CD4-positive, alpha-beta T cell (primary cell): Measurements from ENCODE around the gene GLB1L2. TPM values are rescaled to one million over a fixed set of nuclear protein-coding genes. Genes with fewer than 3 reads are reported as not detected.

Experiments
- ATAC-seq: fragments of 200-7000 bp; cut with Tn5 transposase; one replicate; pipeline ENCODE4 v1.10.0; 2022; ENCODE audit warnings: mild to moderate bottlenecking; ENCODE audit not compliant: poor library complexity
- CTCF ChIA-PET: fragments of 350-600 bp; sonication (Branson Sonifier 250); formaldehyde crosslinking; loops from one replicate; lab custom pipeline; 2021; ENCODE audit warnings: antibody characterized with exemption, inconsistent platforms; lab: Charles Lee
- POLR2A ChIA-PET: fragments of 350-600 bp; sonication (Branson Sonifier 250); formaldehyde crosslinking; loops from one replicate; lab custom pipeline; 2021; ENCODE audit warnings: antibody characterized with exemption, inconsistent platforms; lab: Charles Lee
- DNase-seq, 14 experiments: peaks; one replicate each; pipeline ENCODE4 v3.0.0-alpha.2; 2013 to 2020; ENCODE audit warnings: mixed read lengths in 2 of 14
- H3K27ac ChIP-seq, 2 donors: one replicate each; pipeline versions ENCODE4 v1.5.1 to v1.7.0; 2013; ENCODE audit warnings: low read length in 2 of 2, low read depth in 1 of 2, mild to moderate bottlenecking in 1 of 2
- H3K27me3 ChIP-seq, 2 experiments: 1 replicate in 1 of 2; 2 replicates in 1 of 2; pipeline versions ENCODE4 v1.6.1 to v1.7.0; 2013; ENCODE audit warnings: low read length in 2 of 2, control low read depth in 1 of 2, mild to moderate bottlenecking in 1 of 2, moderate library complexity in 1 of 2; ENCODE audit not compliant: insufficient read depth in 2 of 2, control insufficient read depth in 1 of 2
- H3K36me3 ChIP-seq: one replicate; pipeline ENCODE4 v1.6.1; 2013; ENCODE audit warnings: low read length, control low read depth; ENCODE audit not compliant: insufficient read depth
- H3K4me1 ChIP-seq: one replicate; pipeline ENCODE4 v1.6.1; 2013; ENCODE audit warnings: low read length, control low read depth; ENCODE audit not compliant: insufficient read depth
- H3K4me3 ChIP-seq: one replicate; pipeline ENCODE4 v1.5.1; 2013; ENCODE audit warnings: mild to moderate bottlenecking, low read length, moderate library complexity
- H3K9me3 ChIP-seq, 2 experiments: 1 replicate in 1 of 2; 2 replicates in 1 of 2; pipeline versions ENCODE4 v1.6.1 to v1.7.0; 2013; ENCODE audit warnings: low read length in 2 of 2, mild to moderate bottlenecking in 2 of 2, control low read depth in 1 of 2, moderate library complexity in 1 of 2; ENCODE audit not compliant: control insufficient read depth in 1 of 2, insufficient read depth in 1 of 2
- H3K27ac Mint-ChIP-seq: one replicate; pipeline ENCODE4 v1.8.0; 2020; ENCODE audit warnings: mixed read lengths
- H3K27me3 Mint-ChIP-seq: one replicate; pipeline ENCODE4 v1.8.0; 2021; ENCODE audit warnings: mixed read lengths
- H3K36me3 Mint-ChIP-seq: one replicate; pipeline ENCODE4 v1.8.0; 2021; ENCODE audit warnings: low read depth, mixed read lengths
- H3K4me1 Mint-ChIP-seq: one replicate; pipeline ENCODE4 v1.8.0; 2021; ENCODE audit warnings: low read depth, mixed read lengths
- H3K4me3 Mint-ChIP-seq: one replicate; pipeline ENCODE4 v1.8.0; 2020; ENCODE audit warnings: mild to moderate bottlenecking, mixed read lengths
- H3K9me3 Mint-ChIP-seq: one replicate; pipeline ENCODE4 v1.8.0; 2020; ENCODE audit warnings: mixed read lengths
- intact Hi-C, 2 experiments: fragments of 100-400 bp; cut with DNase I in 1 of 2; cut with micrococcal nuclease in 1 of 2; formaldehyde crosslinking; loops; one replicate each; pipeline versions ENCODE4 v1.15.1 to v1.9.0; 2023 to 2025; cut with DNase I, micrococcal nuclease
- total RNA-seq, 174 experiments: library from RNA in 2 of 174; stranded (reverse) in 2 of 174; gene quantifications; one replicate each; pipeline ENCODE4 v1.2.3 and lab custom pipeline; 2021 to 2026
- TF ChIP-seq, protein P1 (sequence below): fragments of 200-600 bp; IDR thresholded peaks from one replicate; pipeline ENCODE4 v1.8.0; 2022; ENCODE audit warnings: antibody characterized with exemption, mild to moderate bottlenecking

The GLB1L2 gene
- total RNA-seq, 2 experiments from 2014 or later = 0.59 to 0.63 TPM

GRCh38 chr11:134369656-134370525 lies 38.1 kb downstream of the GLB1L2 start:
- Mint-ChIP-seq H3K27me3 (no peaks in the 10 kb centered on the region), H3K9me3 (no peaks in the 10 kb centered on the region), H3K4me3 (no peak overlapping the region), H3K4me1 (no peaks in the 10 kb centered on the region), H3K36me3 (no peaks in the 10 kb centered on the region), H3K27ac (no peak overlapping the region)
- intact Hi-C loops = no loop called here
- ChIA-PET CTCF (no interaction called here), POLR2A (no interaction called here)
- ATAC-seq = no peak
- no peak for DNase-seq
- H3K4me3 ChIP-seq = no peak overlapping the region
- TF ChIP-seq, protein P1, sequence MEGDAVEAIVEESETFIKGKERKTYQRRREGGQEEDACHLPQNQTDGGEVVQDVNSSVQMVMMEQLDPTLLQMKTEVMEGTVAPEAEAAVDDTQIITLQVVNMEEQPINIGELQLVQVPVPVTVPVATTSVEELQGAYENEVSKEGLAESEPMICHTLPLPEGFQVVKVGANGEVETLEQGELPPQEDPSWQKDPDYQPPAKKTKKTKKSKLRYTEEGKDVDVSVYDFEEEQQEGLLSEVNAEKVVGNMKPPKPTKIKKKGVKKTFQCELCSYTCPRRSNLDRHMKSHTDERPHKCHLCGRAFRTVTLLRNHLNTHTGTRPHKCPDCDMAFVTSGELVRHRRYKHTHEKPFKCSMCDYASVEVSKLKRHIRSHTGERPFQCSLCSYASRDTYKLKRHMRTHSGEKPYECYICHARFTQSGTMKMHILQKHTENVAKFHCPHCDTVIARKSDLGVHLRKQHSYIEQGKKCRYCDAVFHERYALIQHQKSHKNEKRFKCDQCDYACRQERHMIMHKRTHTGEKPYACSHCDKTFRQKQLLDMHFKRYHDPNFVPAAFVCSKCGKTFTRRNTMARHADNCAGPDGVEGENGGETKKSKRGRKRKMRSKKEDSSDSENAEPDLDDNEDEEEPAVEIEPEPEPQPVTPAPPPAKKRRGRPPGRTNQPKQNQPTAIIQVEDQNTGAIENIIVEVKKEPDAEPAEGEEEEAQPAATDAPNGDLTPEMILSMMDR = no peak
- no peak overlapping the region for H3K27ac ChIP-seq
- H3K27me3 ChIP-seq = no peaks in the 10 kb centered on the region
- H3K4me1 ChIP-seq = no peaks in the 10 kb centered on the region
- H3K9me3 ChIP-seq = no peaks in the 10 kb centered on the region
- no peaks in the 10 kb centered on the region for H3K36me3 ChIP-seq

- POLR2A ChIA-PET = no interaction called here
- Mint-ChIP-seq H3K27me3 (no peaks in the 10 kb centered on the region), H3K27ac (no peak overlapping the region), H3K36me3 (no peaks in the 10 kb centered on the region), H3K4me3 (no peak overlapping the region), H3K4me1 (no peaks in the 10 kb centered on the region), H3K9me3 (no peaks in the 10 kb centered on the region)
- TF ChIP-seq, protein P1 = no peak
- Histone ChIP-seq H3K36me3 (no peaks in the 10 kb centered on the region), H3K27me3 (no peaks in the 10 kb centered on the region), H3K4me1 (no peaks in the 10 kb centered on the region), H3K4me3 (no peak overlapping the region), H3K9me3 (no peaks in the 10 kb centered on the region), H3K27ac (no peak overlapping the region)
- CTCF ChIA-PET = no interaction called here
- DNase-seq = no peak
- intact Hi-C loops = no loop called here
- ATAC-seq = no peak
These were observed 39.0 kb downstream of the GLB1L2 start for GRCh38 chr11:134370526-134371435.

DNA sequence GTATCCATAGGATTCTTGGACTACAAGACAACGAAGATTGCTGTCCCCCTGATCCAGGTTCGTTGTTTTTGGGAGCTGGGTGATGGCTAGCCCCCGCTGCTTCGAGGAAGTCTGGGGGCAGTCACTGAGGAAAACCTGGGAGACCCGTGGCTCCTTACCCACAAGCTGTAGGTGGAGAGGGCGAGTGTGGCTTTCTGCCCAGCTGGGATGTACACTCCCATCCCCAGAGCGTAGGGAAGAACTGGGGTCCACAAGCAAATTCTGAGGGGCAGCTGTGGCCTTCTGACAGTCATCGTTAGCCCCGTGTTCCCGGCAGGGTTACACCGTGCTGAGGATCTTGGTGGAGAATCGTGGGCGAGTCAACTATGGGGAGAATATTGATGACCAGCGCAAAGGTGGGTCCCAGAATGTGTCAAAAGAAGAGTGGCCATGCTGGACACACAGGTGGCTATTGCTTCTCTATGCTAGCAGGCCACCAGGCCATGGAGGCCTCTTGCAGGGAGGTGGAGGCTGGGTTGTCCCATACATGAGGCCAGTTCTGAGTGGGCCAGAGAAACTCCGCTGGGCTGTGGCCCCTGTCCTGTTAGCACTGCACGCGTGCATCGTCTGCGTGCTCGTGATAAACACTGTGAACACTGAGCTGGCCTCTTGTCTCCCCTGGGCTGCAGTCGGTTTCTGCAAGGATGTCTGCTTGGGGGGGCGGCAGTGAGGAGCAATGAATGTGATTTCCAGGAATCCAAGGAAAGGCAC lies 39.8 kb downstream of the GLB1L2 start:
- Histone ChIP-seq H3K27ac (no peak overlapping the region), H3K4me3 (no peak overlapping the region), H3K27me3 (no peaks in the 10 kb centered on the region), H3K36me3 (no peaks in the 10 kb centered on the region), H3K9me3 (no peaks in the 10 kb centered on the region), H3K4me1 (no peaks in the 10 kb centered on the region)
- H3K36me3 Mint-ChIP-seq = no peaks in the 10 kb centered on the region
- DNase-seq (no peak), ATAC-seq (no peak)
- TF ChIP-seq, protein P1 = no peak
- H3K4me1 Mint-ChIP-seq = no peaks in the 10 kb centered on the region
- H3K9me3 Mint-ChIP-seq = no peaks in the 10 kb centered on the region
- no peak overlapping the region for H3K27ac Mint-ChIP-seq
- H3K4me3 Mint-ChIP-seq = no peak overlapping the region
- ChIA-PET CTCF (no interaction called here), POLR2A (no interaction called here)
- no peaks in the 10 kb centered on the region for H3K27me3 Mint-ChIP-seq
- intact Hi-C loops = no loop called here
